ENCODE data around the gene BLOC1S2. TPM values are rescaled to one million over a fixed set of nuclear protein-coding genes. Genes with fewer than 3 reads are reported as not detected.

The BLOC1S2 gene
- total and polyA plus RNA-seq, 2 of the 8 experiments (the other 6 are each of a cell fraction or from before 2014, with no cell fraction given), result 25.1 to 50.6 TPM

GRCh38 chr10:100315615-100316014, 29.1 kb upstream of the BLOC1S2 start (continued):
- TF ChIP-seq CHD7 (IDR thresholded peaks at IDR 0.05; ENCODE audit: insufficient replicate concordance, low read length) (no peak), JUN (IDR thresholded peaks at IDR 0.05; ENCODE audit: low read depth, low read length) (no peak)
